GM12801 (cell line): ENCODE results near the gene AKAP13.

Experiments used
- TF ChIP-seq, protein P1 (sequence below): IDR thresholded peaks from one replicate; pipeline ENCODE4 v1.5.1; 2011; ENCODE audit warnings: control low read depth; ENCODE audit not compliant: insufficient read length; ENCODE audit errors: extremely low read depth

AKAP13 gene

DNA sequence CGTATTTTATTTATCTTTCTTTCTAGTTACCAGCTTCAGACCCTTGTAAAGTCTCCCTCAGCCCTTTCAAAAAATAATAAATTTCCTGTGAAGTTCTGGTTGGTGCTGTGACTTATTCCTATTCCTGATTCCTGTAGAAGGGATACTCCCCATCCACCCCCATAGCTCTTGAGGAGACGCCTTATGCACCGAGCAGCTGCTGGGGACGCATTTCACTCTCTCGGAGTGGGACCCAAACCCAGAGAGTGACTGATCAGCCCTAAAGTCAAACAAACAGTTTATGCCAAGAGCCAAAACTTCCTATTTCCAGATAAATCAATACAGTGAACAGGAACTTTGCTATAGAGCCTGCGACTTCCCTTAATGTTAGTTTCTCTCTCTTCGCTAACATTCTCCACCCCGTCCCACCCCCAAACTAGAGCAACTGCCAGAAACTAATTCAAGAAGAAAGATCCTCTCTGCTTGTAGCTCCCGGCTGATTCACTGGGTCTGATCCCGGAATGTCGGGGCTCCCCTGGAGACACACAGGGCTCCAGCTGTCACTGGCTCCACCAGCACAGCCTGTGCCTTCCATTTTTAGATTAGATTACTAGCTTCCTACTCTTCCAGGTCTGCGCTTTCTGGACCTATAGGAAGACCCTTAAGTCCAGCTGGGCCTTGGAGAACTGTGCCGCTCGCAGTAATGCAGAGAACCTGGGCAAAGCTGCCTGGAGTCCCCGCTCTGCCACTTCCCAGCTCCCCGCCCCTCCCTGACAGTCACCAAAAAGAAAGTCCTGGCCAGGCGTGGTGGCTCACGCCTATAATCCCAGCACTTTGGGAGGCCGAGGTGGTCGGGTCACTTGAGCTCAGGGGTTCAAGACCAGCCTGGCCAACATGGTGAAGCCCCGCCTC is 369.1 kb downstream of the AKAP13 start:
- TF ChIP-seq, protein P1, sequence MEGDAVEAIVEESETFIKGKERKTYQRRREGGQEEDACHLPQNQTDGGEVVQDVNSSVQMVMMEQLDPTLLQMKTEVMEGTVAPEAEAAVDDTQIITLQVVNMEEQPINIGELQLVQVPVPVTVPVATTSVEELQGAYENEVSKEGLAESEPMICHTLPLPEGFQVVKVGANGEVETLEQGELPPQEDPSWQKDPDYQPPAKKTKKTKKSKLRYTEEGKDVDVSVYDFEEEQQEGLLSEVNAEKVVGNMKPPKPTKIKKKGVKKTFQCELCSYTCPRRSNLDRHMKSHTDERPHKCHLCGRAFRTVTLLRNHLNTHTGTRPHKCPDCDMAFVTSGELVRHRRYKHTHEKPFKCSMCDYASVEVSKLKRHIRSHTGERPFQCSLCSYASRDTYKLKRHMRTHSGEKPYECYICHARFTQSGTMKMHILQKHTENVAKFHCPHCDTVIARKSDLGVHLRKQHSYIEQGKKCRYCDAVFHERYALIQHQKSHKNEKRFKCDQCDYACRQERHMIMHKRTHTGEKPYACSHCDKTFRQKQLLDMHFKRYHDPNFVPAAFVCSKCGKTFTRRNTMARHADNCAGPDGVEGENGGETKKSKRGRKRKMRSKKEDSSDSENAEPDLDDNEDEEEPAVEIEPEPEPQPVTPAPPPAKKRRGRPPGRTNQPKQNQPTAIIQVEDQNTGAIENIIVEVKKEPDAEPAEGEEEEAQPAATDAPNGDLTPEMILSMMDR, result no peak

GRCh38 chr15:85750319-85751290 is 370.2 kb downstream of the AKAP13 start:
- TF ChIP-seq, protein P1, result no peak

- TF ChIP-seq, protein P1, result no peak
Observed at GRCh38 chr15:85751291-85752123, 371.1 kb downstream of the AKAP13 start.

GRCh38 chr15:85752124-85752475 is 371.7 kb downstream of the AKAP13 start:
- TF ChIP-seq, protein P1, result no peak

GRCh38 chr15:85752491-85752961 is 372.1 kb downstream of the AKAP13 start:
- TF ChIP-seq, protein P1, result no peak

GRCh38 chr15:85753261-85753660 is 372.9 kb downstream of the AKAP13 start:
- TF ChIP-seq, protein P1, result no peak
